Measurements from ENCODE around the gene RALGPS2. TPM values are rescaled to one million over a fixed set of nuclear protein-coding genes. Genes with fewer than 3 reads are reported as not detected.

Gene RALGPS2
- total RNA-seq, 1 experiment from 2014 or later = 19.3 TPM

DNA sequence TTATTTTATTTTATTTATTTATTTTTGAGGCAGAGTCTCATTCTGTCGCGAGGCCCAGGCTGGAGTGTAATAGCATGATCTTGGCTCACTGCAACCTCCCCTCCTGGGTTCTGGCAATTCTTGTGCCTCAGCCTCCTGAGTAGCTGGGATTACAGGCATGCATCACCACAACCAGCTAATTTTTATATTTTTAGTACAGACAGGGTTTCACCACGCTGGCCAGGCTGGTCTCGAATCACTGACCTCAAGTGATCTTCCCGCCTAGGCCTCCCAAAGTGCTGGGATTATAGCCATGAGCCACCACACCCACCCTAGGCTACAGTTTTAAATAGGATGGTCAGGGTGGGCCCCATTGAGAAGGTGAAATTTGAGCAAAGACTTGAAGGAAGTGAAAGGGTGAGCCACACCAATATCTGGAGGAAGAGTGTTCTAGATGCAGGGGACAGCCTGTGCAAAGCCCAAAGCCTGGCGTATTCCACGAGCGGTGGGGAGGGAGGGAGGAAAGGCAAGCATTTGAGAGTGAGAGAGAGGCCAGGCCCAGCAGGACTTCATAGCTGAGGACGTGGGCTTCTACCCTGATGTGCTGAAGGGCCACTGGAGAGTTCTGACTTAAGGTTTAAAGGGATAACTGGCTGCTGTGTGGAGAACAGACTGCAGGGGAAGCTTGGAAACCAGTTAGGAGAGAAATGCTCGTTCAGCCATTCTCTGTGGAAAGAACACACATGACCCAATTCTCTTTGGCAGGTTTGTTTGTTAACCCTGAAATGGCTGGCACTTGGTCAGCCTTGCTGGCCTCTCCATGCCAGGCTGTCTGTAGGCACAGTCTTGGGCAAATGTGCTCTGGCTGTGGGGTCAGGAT, 238.0 kb downstream of the RALGPS2 start:
- no peaks in the 10 kb centered on the region for H3K9me3 ChIP-seq (ENCODE audit: low read length)
- H3K79me2 ChIP-seq (ENCODE audit: low read length) = no peaks in the 10 kb centered on the region
- TF ChIP-seq, protein P1, sequence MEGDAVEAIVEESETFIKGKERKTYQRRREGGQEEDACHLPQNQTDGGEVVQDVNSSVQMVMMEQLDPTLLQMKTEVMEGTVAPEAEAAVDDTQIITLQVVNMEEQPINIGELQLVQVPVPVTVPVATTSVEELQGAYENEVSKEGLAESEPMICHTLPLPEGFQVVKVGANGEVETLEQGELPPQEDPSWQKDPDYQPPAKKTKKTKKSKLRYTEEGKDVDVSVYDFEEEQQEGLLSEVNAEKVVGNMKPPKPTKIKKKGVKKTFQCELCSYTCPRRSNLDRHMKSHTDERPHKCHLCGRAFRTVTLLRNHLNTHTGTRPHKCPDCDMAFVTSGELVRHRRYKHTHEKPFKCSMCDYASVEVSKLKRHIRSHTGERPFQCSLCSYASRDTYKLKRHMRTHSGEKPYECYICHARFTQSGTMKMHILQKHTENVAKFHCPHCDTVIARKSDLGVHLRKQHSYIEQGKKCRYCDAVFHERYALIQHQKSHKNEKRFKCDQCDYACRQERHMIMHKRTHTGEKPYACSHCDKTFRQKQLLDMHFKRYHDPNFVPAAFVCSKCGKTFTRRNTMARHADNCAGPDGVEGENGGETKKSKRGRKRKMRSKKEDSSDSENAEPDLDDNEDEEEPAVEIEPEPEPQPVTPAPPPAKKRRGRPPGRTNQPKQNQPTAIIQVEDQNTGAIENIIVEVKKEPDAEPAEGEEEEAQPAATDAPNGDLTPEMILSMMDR (conservative IDR thresholded peaks at IDR 0.05; ENCODE audit: low read depth, low read length) = no peak
- TF ChIP-seq EZH2 (IDR thresholded peaks at IDR 0.05; ENCODE audit: low read length, unreplicated experiment) = no peak
- TF ChIP-seq EZH2phosphoT487 (IDR thresholded peaks at IDR 0.05; ENCODE audit: borderline replicate concordance, low read length) = no peak
- H3K4me3 ChIP-seq (ENCODE audit: low read length) = no peak overlapping the region
- BruUV-seq (replicated peaks) = no TSS peak
- no peaks in the 10 kb centered on the region for H4K20me1 ChIP-seq (ENCODE audit: low read length)
- CTCF ChIA-PET = no interaction called here
- no peaks in the 10 kb centered on the region for H3K9me2 ChIP-seq (replicated peaks; ENCODE audit: low read length)
- H3K27ac ChIP-seq (ENCODE audit: low read length) = no peak overlapping the region
- intact Hi-C loops (cut with micrococcal nuclease) = no loop called here
- no peaks in the 10 kb centered on the region for H3K27me3 ChIP-seq (ENCODE audit: low read length)
- POLR2A ChIA-PET (ENCODE audit: unreplicated experiment) = no interaction called here
- no peaks in the 10 kb centered on the region for H3K36me3 ChIP-seq (ENCODE audit: low read depth, low read length)
- DNase-seq (no peak), ATAC-seq (no peak)
- H3K9ac ChIP-seq (ENCODE audit: low read length) = no peak overlapping the region
- no peak overlapping the region for H2AFZ ChIP-seq (ENCODE audit: low read length)
- no peaks in the 10 kb centered on the region for H3K4me1 ChIP-seq (ENCODE audit: insufficient read depth, low read length)
- no peaks in the 10 kb centered on the region for H3F3A ChIP-seq (ENCODE audit: low read length, unreplicated experiment)
- no peak overlapping the region for H3K4me2 ChIP-seq (ENCODE audit: low read length)

DNA sequence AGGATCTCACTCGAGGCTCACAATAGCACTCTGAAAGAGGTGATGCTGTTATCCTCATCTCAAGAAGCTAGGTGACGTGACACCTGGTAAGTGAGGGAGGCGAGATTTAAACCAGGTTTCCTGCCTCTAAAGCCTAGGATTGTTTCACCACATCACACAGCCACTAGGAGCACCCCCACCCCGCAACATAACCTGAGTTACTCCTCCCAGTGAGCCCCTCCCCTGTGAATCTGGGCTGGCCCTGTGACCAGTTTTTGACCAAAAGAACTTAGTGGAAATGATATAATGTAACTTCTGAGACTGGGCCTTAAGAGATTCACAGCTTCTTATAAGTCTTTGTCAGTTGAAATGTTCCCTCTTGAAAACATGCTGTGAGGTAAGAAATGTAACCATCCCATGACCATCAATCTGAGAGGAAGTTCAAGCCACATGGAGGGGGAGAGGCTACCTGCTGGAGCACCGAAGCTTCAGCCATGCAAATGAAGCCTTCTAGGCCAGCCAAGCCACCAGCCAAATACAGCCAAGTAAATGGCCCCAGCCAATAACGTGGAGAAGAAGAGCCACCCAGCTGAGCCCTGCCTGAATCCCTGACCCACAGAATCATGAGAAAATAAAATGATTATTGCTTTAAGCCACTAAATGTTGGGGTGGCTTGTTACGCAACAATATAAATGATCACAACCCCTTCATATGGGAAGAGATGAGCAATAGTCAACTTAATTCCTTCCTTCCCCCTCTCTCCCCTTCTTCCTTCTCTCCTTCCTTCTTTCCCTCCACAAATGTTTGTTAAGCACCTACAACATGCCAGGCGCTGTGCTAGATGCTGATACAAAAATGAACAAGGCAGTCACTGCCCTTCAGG, 239.7 kb downstream of the RALGPS2 start:
- no peak for ATAC-seq
- BruUV-seq (replicated peaks) = no TSS peak
- ChIA-PET CTCF (no interaction called here), POLR2A (ENCODE audit: unreplicated experiment) (no interaction called here)
- H3K79me2 ChIP-seq (ENCODE audit: low read length) = no peaks in the 10 kb centered on the region
- H3K4me3 ChIP-seq (ENCODE audit: low read length) = no peak overlapping the region
- H3K36me3 ChIP-seq (ENCODE audit: low read depth, low read length) = no peaks in the 10 kb centered on the region
- no peak overlapping the region for H3K4me2 ChIP-seq (ENCODE audit: low read length)
- H3K9me3 ChIP-seq (ENCODE audit: low read length) = no peaks in the 10 kb centered on the region
- H3K27ac ChIP-seq (ENCODE audit: low read length) = no peak overlapping the region
- no peaks in the 10 kb centered on the region for H3K9me2 ChIP-seq (replicated peaks; ENCODE audit: low read length)
- H3F3A ChIP-seq (ENCODE audit: low read length, unreplicated experiment) = no peaks in the 10 kb centered on the region
- no peaks in the 10 kb centered on the region for H4K20me1 ChIP-seq (ENCODE audit: low read length)
- no peaks in the 10 kb centered on the region for H3K27me3 ChIP-seq (ENCODE audit: low read length)
- TF ChIP-seq EZH2 (IDR thresholded peaks at IDR 0.05; ENCODE audit: low read length, unreplicated experiment) (no peak), EZH2phosphoT487 (IDR thresholded peaks at IDR 0.05; ENCODE audit: borderline replicate concordance, low read length) (no peak)
- TF ChIP-seq, protein P1 (conservative IDR thresholded peaks at IDR 0.05; ENCODE audit: low read depth, low read length) = no peak
- no peak overlapping the region for H2AFZ ChIP-seq (ENCODE audit: low read length)
- no peaks in the 10 kb centered on the region for H3K4me1 ChIP-seq (ENCODE audit: insufficient read depth, low read length)
- intact Hi-C loops (cut with micrococcal nuclease) = no loop called here
- no peak for DNase-seq
- no peak overlapping the region for H3K9ac ChIP-seq (ENCODE audit: low read length)

Measured in PC-3 (cell line).